ENCODE results near the gene RPL34.

DNA sequence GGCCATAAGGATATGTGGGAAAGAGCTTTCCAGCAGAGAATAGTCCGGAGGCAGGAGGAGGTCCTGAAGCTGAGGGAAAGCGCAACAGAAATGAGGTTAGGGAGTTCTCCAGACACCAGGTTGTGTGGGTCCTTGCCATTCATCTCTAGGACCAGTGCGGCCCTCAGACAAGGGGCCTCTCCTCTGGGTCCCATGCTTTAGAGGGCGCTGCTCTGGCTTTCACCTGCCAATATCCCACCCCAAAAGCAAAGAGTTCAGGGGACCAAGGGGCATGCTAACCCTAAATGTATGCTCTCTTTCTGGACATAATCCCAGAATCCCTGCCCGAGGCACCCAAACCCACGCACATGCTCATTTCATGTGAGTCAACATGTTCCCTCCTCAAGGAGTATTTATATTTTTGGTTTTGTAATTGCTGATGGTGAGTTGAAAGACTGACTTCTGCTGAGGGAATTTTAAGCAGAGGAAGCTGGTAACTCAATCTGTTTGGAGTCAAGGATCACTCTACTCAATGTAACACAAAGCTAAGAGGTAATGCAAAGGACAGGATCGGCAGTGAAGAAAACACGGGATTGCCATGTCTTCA, 14.8 kb downstream of the RPL34 start:
- no peak for TF ChIP-seq POLR2AphosphoS5 (IDR thresholded peaks at IDR 0.05; ENCODE audit: low read depth, low read length)
- TF ChIP-seq TAF1 (IDR thresholded peaks at IDR 0.05; ENCODE audit: borderline replicate concordance, insufficient read depth, low read length): no peak
